Keratinocyte (primary cell): ENCODE results near the gene TERT.

Experiments
- CTCF ChIP-seq, 3 experiments: IDR thresholded peaks in 1 of 3; conservative IDR thresholded peaks in 1 of 3; optimal IDR thresholded peaks in 1 of 3; 2 replicates in 2 of 3; 3 replicates in 1 of 3; pipeline versions ENCODE3 to v1.5.1; 2011; ENCODE audit warnings: low read length in 3 of 3, mild to moderate bottlenecking in 3 of 3, moderate library complexity in 2 of 3, control low read depth in 1 of 3, inconsistent platforms in 1 of 3; ENCODE audit not compliant: insufficient read depth in 2 of 3; ENCODE audit errors: extremely low read depth in 1 of 3
- EZH2 ChIP-seq: IDR thresholded peaks from one replicate; pipeline ENCODE4 v1.6.1; 2012; ENCODE audit warnings: inconsistent platforms, mild to moderate bottlenecking, low read length, moderate library complexity

- TF ChIP-seq CTCF (optimal IDR thresholded peaks at IDR 0.05 in 1 of 3, IDR thresholded peaks at IDR 0.05 in 1 of 3, conservative IDR thresholded peaks at IDR 0.05 in 1 of 3; ENCODE audit: extremely low read depth in 1 of 3, insufficient read depth in 2 of 3, low read length in 3 of 3) = no peak
- TF ChIP-seq EZH2 = no peak
Observed at GRCh38 chr5:1291611-1292080, 3.2 kb downstream of the TERT start.
